Calu3 (cell line): ENCODE data around the gene SNAP91. TPM values are rescaled to one million over a fixed set of nuclear protein-coding genes. Genes with fewer than 3 reads are reported as not detected.

Source experiments
- BruUV-seq: library from RNA; stranded (reverse); fragments of 400-500 nt; replicated peaks from 2 replicates; lab custom pipeline; 2021; lab: Mats Ljungman, UMichigan
- CTCF ChIA-PET: fragments of 300-600 bp; sonication (Branson Sonifier 250); formaldehyde crosslinking; loops from one replicate; lab custom pipeline; 2022; ENCODE audit warnings: antibody characterized with exemption; lab: Charles Lee
- DNase-seq: peaks from one replicate; pipeline ENCODE4 v3.0.0; 2022
- H3K27ac Mint-ChIP-seq: one replicate; pipeline ENCODE4 v1.8.0; 2022; ENCODE audit warnings: mixed read lengths; ENCODE audit not compliant: unreplicated experiment
- H3K27me3 Mint-ChIP-seq: one replicate; pipeline ENCODE4 v1.8.0; 2022; ENCODE audit warnings: mixed read lengths; ENCODE audit not compliant: unreplicated experiment
- H3K36me3 Mint-ChIP-seq: one replicate; pipeline ENCODE4 v1.8.0; 2022; ENCODE audit warnings: mild to moderate bottlenecking, moderate library complexity, mixed read lengths; ENCODE audit not compliant: insufficient read depth, unreplicated experiment
- H3K4me1 Mint-ChIP-seq: one replicate; pipeline ENCODE4 v1.8.0; 2022; ENCODE audit warnings: mild to moderate bottlenecking, low read depth, mixed read lengths; ENCODE audit not compliant: unreplicated experiment
- H3K4me3 Mint-ChIP-seq: one replicate; pipeline ENCODE4 v1.8.0; 2022; ENCODE audit warnings: mild to moderate bottlenecking, low read depth, moderate library complexity, mixed read lengths; ENCODE audit not compliant: unreplicated experiment
- H3K9me3 Mint-ChIP-seq: one replicate; pipeline ENCODE4 v1.8.0; 2022; ENCODE audit warnings: low read depth, mixed read lengths; ENCODE audit not compliant: unreplicated experiment
- CTCF ChIP-seq: fragments of 200-600 bp; IDR thresholded peaks from one replicate; pipeline ENCODE4 v1.8.0; 2022; ENCODE audit warnings: antibody characterized with exemption; ENCODE audit not compliant: unreplicated experiment
- intact Hi-C: fragments of 100-400 bp; cut with micrococcal nuclease; formaldehyde crosslinking; loops from one replicate; pipeline ENCODE4 v1.10.0; 2022; ENCODE audit not compliant: unreplicated experiment
- total RNA-seq: library from RNA; stranded (reverse); gene quantifications from 2 replicates; pipeline ENCODE4 v1.2.3, GENCODE V29; 2022

SNAP91 gene
- total RNA-seq, 1 experiment from 2014 or later, result not detected

- Mint-ChIP-seq H3K9me3 (peaks cover 8% of the 10 kb centered on the region), H3K36me3 (no peaks in the 10 kb centered on the region), H3K4me3 (no peak overlapping the region), H3K27ac (no peak overlapping the region), H3K4me1 (no peaks in the 10 kb centered on the region), H3K27me3 (no peaks in the 10 kb centered on the region)
- BruUV-seq, result no TSS peak
- no peak for TF ChIP-seq CTCF
- DNase-seq, result no peak
- CTCF ChIA-PET, result interaction anchor here (0.5 kb wide), 1 partner anchor 46 kb away, joined by 6 read pairs; no protein-coding TSS in a partner anchor
- intact Hi-C loops, result no loop called here
Measured at GRCh38 chr6:83741089-83741488, 32.2 kb upstream of the SNAP91 start.

DNA sequence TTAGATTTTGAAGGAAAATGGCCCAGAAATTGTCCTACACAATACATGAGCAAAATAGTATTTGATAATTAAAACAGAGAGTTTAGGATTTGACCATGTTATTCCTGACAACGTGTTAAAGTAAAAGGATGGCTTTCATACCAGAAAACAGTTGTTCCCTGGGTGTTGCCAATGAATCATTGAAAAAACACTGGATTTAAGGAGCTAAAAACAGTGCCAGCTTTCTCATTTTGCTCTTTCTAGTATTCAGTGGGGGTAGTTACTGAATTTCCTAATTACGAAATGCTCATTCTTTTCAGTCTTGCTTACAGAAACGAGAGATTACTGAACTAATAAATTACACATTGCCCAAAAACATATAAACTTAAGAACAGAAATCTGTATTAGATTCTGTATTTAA lies 26.6 kb upstream of the SNAP91 start:
- no peaks in the 10 kb centered on the region for H3K4me1 Mint-ChIP-seq
- BruUV-seq, result no TSS peak
- peaks cover 8% of the 10 kb centered on the region for H3K9me3 Mint-ChIP-seq
- H3K4me3 Mint-ChIP-seq, result no peak overlapping the region
- no peaks in the 10 kb centered on the region for H3K27me3 Mint-ChIP-seq
- no peak for TF ChIP-seq CTCF
- CTCF ChIA-PET, result no interaction called here
- intact Hi-C loops, result no loop called here
- no peak for DNase-seq
- no peaks in the 10 kb centered on the region for H3K36me3 Mint-ChIP-seq
- no peak overlapping the region for H3K27ac Mint-ChIP-seq

GRCh38 chr6:83729871-83730270 lies 21.0 kb upstream of the SNAP91 start:
- no peak for DNase-seq
- intact Hi-C loops, result no loop called here
- no peak for TF ChIP-seq CTCF
- Mint-ChIP-seq H3K36me3 (no peaks in the 10 kb centered on the region), H3K9me3 (peaks cover 8% of the 10 kb centered on the region), H3K27me3 (no peaks in the 10 kb centered on the region), H3K27ac (no peak overlapping the region), H3K4me3 (no peak overlapping the region), H3K4me1 (no peaks in the 10 kb centered on the region)
- CTCF ChIA-PET, result no interaction called here
- BruUV-seq, result no TSS peak

GRCh38 chr6:83722876-83723275 lies 14.0 kb upstream of the SNAP91 start:
- CTCF ChIA-PET, result no interaction called here
- H3K4me1 Mint-ChIP-seq, result no peaks in the 10 kb centered on the region
- no peak overlapping the region for H3K27ac Mint-ChIP-seq
- no peak overlapping the region for H3K4me3 Mint-ChIP-seq
- BruUV-seq, result no TSS peak
- TF ChIP-seq CTCF, result no peak
- DNase-seq, result no peak
- H3K27me3 Mint-ChIP-seq, result no peaks in the 10 kb centered on the region
- peaks cover 3% of the 10 kb centered on the region for H3K9me3 Mint-ChIP-seq
- intact Hi-C loops, result no loop called here
- no peaks in the 10 kb centered on the region for H3K36me3 Mint-ChIP-seq
